ENCODE data around the gene FANCG. TPM values are rescaled to one million over a fixed set of nuclear protein-coding genes. Genes with fewer than 3 reads are reported as not detected.

The FANCG gene
- polyA plus RNA-seq, 1 donor: 25.9 TPM

Other genes starting within 250 kb of the FANCG start
- 1.6 TPM for gene PHF24, start 121.7 kb downstream of the FANCG start, polyA plus RNA-seq
- gene DNAJB5, start 90.2 kb downstream of the FANCG start, polyA plus RNA-seq: 9.7 TPM
- gene VCP, start 7.3 kb downstream of the FANCG start, polyA plus RNA-seq: 189 TPM
- gene PIGO, start 16.6 kb upstream of the FANCG start, polyA plus RNA-seq: 25.5 TPM
- 125 TPM for gene STOML2, start 23.2 kb upstream of the FANCG start, polyA plus RNA-seq
- gene ATOSB, start 35.9 kb upstream of the FANCG start, polyA plus RNA-seq: 11.4 TPM
- 33.1 TPM for gene UNC13B, start 82.1 kb upstream of the FANCG start, polyA plus RNA-seq